A673 (cell line): ENCODE measurements around the gene FBXO9. TPM values are rescaled to one million over a fixed set of nuclear protein-coding genes. Genes with fewer than 3 reads are reported as not detected.

Experiments
- BruUV-seq: library from RNA; stranded (reverse); fragments of 400-500 nt; replicated peaks from 2 replicates; lab custom pipeline; 2021; lab: Mats Ljungman, UMichigan
- CTCF ChIA-PET: fragments of 300-600 bp; sonication (Branson Sonifier 250); formaldehyde crosslinking; loops from one replicate; lab custom pipeline; 2022; ENCODE audit warnings: antibody characterized with exemption; lab: Charles Lee
- POLR2A ChIA-PET: fragments of 300-600 bp; sonication (Branson Sonifier 250); formaldehyde crosslinking; loops from one replicate; lab custom pipeline; 2022; ENCODE audit warnings: antibody characterized with exemption; ENCODE audit not compliant: low non-redundant PET; lab: Charles Lee
- DNase-seq: peaks from one replicate; pipeline ENCODE4 v3.0.0-alpha.2; 2015; ENCODE audit warnings: low spot score
- H3K27ac ChIP-seq: fragments of 200-600 bp; sonication (generic); 2 replicates; pipeline ENCODE4 v1.5.1; 2016; ENCODE audit warnings: mixed run types, low read depth, mild to moderate bottlenecking, mixed read lengths, antibody characterized with exemption, low read length; ENCODE audit not compliant: poor library complexity, severe bottlenecking
- H3K27me3 ChIP-seq: fragments of 200-600 bp; sonication (generic); replicated peaks from 2 replicates; pipeline ENCODE4 v1.6.1; 2017; ENCODE audit warnings: mixed run types, low read depth, mild to moderate bottlenecking, mixed read lengths, antibody characterized with exemption, low read length; ENCODE audit not compliant: insufficient read depth, poor library complexity
- H3K36me3 ChIP-seq: fragments of 200-600 bp; sonication (generic); 2 replicates; pipeline ENCODE4 v1.6.1; 2016; ENCODE audit warnings: mixed run types, mild to moderate bottlenecking, mixed read lengths, antibody characterized with exemption, low read length; ENCODE audit not compliant: insufficient read depth, poor library complexity, severe bottlenecking
- H3K4me1 ChIP-seq: fragments of 200-600 bp; sonication (generic); 2 replicates; pipeline ENCODE4 v1.6.1; 2017; ENCODE audit warnings: mixed run types, mild to moderate bottlenecking, mixed read lengths, antibody characterized with exemption, low read length; ENCODE audit not compliant: insufficient read depth, poor library complexity, severe bottlenecking
- H3K4me3 ChIP-seq: fragments of 200-600 bp; sonication (generic); 2 replicates; pipeline ENCODE4 v1.5.1; 2016; ENCODE audit warnings: low read depth, mixed run types, mild to moderate bottlenecking, mixed read lengths, low read length; ENCODE audit not compliant: poor library complexity, severe bottlenecking
- H3K9me3 ChIP-seq: fragments of 200-600 bp; sonication (generic); 2 replicates; pipeline ENCODE4 v1.6.1; 2016; ENCODE audit warnings: mixed run types, low read depth, mild to moderate bottlenecking, mixed read lengths, antibody characterized with exemption, low read length; ENCODE audit not compliant: poor library complexity, severe bottlenecking
- CTCF ChIP-seq: fragments of 300-800, 200-600 bp; sonication (generic); conservative IDR thresholded peaks from 2 replicates; pipeline ENCODE4 v1.5.1; 2017; ENCODE audit warnings: low read depth, mild to moderate bottlenecking, antibody characterized with exemption, low read length, moderate library complexity, mixed read lengths
- EZH2 ChIP-seq: fragments of 200-600 bp; sonication (generic); IDR thresholded peaks from 2 replicates; pipeline ENCODE4 v1.6.1; 2017; ENCODE audit warnings: borderline replicate concordance, low read depth, mild to moderate bottlenecking, mixed read lengths, antibody characterized with exemption, low read length; ENCODE audit not compliant: poor library complexity, severe bottlenecking
- intact Hi-C: fragments of 100-400 bp; cut with micrococcal nuclease; formaldehyde crosslinking; loops from one replicate; pipeline ENCODE4 v1.10.0; 2022; ENCODE audit not compliant: unreplicated experiment
- total RNA-seq: library from RNA; stranded (reverse); gene quantifications from 2 replicates; pipeline ENCODE4 v1.2.3, GENCODE V29; 2021

Gene FBXO9
- total RNA-seq, 1 experiment from 2014 or later: 76.7 TPM

GRCh38 chr6:53086302-53086701 lies 21.1 kb downstream of the FBXO9 start:
- ChIA-PET POLR2A (no interaction called here), CTCF (no interaction called here)
- intact Hi-C loops: no loop called here
- Histone ChIP-seq H3K36me3 (peaks cover 63% of the 10 kb centered on the region), H3K27me3 (no peaks in the 10 kb centered on the region), H3K9me3 (no peaks in the 10 kb centered on the region), H3K4me1 (no peaks in the 10 kb centered on the region), H3K27ac (no peak overlapping the region), H3K4me3 (no peak overlapping the region)
- BruUV-seq: no TSS peak
- DNase-seq: no peak
- TF ChIP-seq CTCF (no peak), EZH2 (no peak)

DNA sequence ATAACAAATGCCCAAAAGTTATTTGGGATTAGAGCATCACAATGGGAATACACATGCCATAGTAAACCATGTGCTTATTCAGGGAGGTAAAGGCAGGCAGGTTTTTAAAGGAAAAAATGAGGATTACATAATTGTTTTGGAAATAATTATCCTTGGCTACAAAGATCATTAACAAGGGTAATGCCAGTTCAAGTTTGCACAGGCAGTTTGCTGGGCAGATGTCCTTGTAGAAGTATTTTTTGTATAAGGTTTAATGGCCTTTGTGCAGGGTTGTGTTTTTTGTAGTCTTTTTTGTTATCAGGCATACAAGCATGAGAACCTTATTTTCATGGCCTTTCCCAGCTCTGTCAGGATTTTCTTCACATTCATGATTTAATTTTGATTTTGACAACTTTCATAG lies 24.7 kb downstream of the FBXO9 start:
- H3K9me3 ChIP-seq: no peaks in the 10 kb centered on the region
- TF ChIP-seq EZH2: no peak
- no peak for TF ChIP-seq CTCF
- POLR2A ChIA-PET: no interaction called here

GRCh38 chr6:53090576-53090975 lies 25.4 kb downstream of the FBXO9 start:
- BruUV-seq: no TSS peak
- POLR2A ChIA-PET: no interaction called here

More for the DNA sequence above, 24.7 kb downstream of the FBXO9 start:
- DNase-seq: no peak
- BruUV-seq: no TSS peak
- Histone ChIP-seq H3K36me3 (peaks cover 56% of the 10 kb centered on the region), H3K27ac (no peak overlapping the region), H3K4me1 (no peaks in the 10 kb centered on the region), H3K27me3 (no peaks in the 10 kb centered on the region), H3K4me3 (no peak overlapping the region)
- intact Hi-C loops: no loop called here
- CTCF ChIA-PET: no interaction called here

More at GRCh38 chr6:53090576-53090975, 25.4 kb downstream of the FBXO9 start:
- Histone ChIP-seq H3K36me3 (peaks cover 62% of the 10 kb centered on the region), H3K27me3 (no peaks in the 10 kb centered on the region), H3K9me3 (no peaks in the 10 kb centered on the region), H3K27ac (no peak overlapping the region), H3K4me3 (no peak overlapping the region), H3K4me1 (no peaks in the 10 kb centered on the region)
- intact Hi-C loops: no loop called here
- TF ChIP-seq CTCF (no peak), EZH2 (no peak)
- DNase-seq: no peak
- CTCF ChIA-PET: no interaction called here
